GM18858 (cell line): Measurements from ENCODE around the gene EEF1A2.

Experiments used
- ATAC-seq: cut with Tn5 transposase; IDR thresholded peaks from one replicate; pipeline ENCODE4 v1.9.1; 2021; ENCODE audit not compliant: unreplicated experiment

EEF1A2 gene

GRCh38 chr20:63498960-63499337, at the start of gene EEF1A2:
EEF1A2 (minus strand) TSS chr20:63499083; CDS start chr20:63497763, 1,320 bp downstream.
- ATAC-seq, result no peak

- ATAC-seq, result no peak
Measured at GRCh38 chr20:63548542-63548941, 49.7 kb upstream of the EEF1A2 start.

- no peak for ATAC-seq
Measured at GRCh38 chr20:63547725-63548480, 49.0 kb upstream of the EEF1A2 start, which contains the start of gene SRMS. SRMS (minus strand) TSS chr20:63547749; CDS start chr20:63547463, 286 bp downstream.

GRCh38 chr20:63546956-63547724, 48.3 kb upstream of the EEF1A2 start:
- no peak for ATAC-seq

DNA sequence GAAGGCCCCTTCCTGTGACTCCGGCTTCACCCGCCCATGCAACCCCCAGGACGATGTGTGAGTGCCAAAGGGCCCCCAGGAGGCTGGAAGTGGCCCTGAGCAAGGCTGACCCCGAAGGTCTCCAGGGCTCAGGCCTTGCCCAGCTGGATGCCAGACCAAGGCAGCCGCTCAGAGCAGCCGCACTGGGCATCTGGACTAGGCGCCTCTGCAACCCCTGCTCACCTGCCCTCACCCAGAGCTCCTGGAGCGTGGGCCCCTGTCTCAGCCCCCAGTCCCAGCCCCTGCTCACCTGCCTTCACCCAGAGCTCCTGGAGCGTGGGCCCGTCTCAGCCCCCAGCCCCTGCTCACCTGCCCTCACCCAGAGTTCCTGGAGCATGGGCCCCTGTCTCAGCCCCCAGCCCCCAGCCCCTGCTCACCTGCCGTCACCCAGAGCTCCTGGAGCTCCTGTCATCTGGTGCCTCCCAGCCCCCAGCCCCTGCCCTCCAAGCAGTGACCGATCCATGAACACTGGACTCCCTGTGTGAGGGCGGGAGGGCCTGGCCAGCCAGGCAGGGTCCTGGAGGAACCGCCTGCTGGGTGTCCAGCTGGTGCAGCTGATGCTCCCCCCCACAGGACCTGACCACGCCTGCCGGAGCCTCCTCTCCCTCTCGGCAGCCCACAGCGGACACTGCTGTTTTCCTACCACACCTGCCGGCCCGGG, 47.5 kb upstream of the EEF1A2 start:
- no peak for ATAC-seq

GRCh38 chr20:63545814-63546213, 46.9 kb upstream of the EEF1A2 start:
- ATAC-seq, result no peak

DNA sequence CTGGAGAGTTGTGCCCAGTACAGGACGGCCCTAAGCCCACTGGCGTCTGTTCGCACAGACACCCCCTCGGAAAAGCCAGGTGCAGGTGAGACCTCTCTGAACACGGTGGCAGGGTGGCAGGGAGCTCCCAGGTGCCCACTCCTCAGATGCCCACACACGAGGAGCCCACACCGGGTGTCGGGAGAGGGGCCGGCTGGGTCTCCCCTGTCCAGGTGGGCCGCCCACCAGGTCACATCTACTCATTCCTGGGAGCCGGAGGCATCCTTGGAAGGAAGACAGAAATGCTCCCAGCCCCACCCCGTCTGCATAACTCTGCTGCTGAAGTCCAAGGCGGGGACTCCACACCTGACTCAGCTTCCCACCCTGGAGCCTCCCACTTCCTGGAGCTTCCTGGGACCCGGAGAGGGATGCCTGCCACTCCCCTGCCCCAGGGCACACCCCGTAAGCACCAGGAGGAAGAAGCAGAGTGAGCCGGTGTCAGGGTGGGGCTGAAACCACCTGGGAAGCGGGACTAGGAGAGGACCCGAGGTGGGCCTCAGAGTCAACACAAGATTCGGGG, 46.2 kb upstream of the EEF1A2 start:
- no peak for ATAC-seq

- no peak for ATAC-seq
Measured at GRCh38 chr20:63544241-63544957, 45.5 kb upstream of the EEF1A2 start.

- no peak for ATAC-seq
Measured at GRCh38 chr20:63543733-63544132, 44.9 kb upstream of the EEF1A2 start.

GRCh38 chr20:63543131-63543530, 44.2 kb upstream of the EEF1A2 start:
- no peak for ATAC-seq

DNA sequence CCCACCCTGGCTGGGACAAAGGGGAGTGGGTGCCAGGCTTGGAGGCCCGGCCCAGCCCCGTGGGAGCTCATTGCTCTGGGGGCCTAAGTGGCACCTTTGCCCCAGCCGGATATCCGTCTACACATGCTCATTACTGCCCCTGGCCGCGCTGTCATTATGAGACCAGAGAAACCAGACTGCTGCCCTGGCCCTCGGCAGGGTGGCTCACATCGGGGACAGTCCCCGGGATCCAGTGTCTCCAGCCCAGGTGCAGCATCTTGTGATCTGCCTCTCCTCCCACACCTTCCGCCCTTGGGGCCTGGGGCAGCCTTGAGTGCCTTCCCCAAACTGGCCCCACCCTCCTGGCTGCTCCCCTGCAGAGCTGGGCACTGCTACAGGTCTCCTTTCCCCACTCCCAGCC, 43.8 kb upstream of the EEF1A2 start:
- ATAC-seq, result no peak

GRCh38 chr20:63542031-63542559, 43.2 kb upstream of the EEF1A2 start:
- ATAC-seq, result no peak

DNA sequence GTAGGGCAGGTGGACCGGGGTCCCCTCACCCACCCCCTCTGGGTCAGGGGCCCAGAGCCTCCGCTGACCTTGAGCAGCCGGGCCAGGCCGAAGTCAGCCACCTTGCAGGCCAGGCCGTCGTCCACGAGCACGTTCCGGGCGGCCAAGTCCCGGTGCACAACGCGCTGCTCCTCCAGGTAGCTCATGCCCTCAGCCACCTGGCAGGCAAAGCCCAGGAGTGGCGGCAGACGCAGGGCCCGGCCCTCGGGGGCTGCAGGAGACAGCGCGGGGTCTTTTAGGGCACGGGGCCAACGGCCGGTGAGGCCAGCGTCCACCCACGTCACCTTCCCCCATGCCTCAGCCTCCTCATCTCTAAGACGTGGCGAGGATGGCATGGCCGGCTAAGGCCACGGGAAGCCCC, 42.5 kb upstream of the EEF1A2 start:
- ATAC-seq, result no peak

GRCh38 chr20:63540417-63541186, 41.7 kb upstream of the EEF1A2 start:
- ATAC-seq, result no peak

DNA sequence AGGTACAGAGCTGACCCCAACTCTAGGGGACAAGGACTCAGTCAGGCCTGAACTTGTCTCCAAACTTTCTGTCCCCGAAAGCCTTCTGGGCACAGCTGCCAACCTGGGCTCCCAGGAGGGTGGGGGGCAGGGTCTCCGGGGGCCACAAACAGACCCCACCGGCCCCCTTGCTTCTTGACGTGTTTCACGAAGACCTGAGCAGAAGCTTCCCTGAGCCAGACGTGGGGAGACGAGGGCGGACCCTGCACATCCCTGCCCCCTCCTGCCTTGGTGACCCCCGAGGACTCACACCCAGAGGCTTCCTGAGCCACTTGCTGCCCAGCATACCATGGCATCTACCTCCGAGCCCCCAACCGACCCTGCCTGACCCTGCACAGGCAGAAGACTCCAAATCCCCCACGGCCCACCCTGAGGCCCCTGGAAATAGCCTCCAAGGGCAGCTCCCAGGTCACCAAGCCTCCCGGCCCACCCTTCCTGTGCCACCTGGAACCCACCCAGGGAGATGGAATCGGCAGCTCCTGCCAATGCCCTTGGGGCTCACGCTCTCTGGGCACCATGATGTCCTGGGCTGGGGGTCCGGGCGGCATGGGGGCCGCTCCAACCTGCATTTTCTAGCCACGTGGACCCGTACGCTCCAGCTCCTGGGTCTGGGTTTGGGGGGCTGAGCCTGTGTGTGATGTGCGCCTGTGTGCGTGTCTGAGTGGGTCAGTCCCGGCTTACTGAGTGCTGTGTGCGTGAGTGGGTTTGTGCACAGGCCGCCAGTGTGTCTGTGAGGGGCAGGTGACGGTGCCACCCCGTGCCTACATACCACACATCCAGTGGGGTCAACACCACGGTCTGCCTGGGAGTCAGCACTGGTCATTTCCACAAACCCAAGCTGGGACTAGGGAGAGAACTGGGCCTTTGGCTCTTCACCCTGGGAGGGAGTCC, 40.8 kb upstream of the EEF1A2 start:
- ATAC-seq, result no peak

GRCh38 chr20:63539092-63539430, 40.2 kb upstream of the EEF1A2 start:
- no peak for ATAC-seq

DNA sequence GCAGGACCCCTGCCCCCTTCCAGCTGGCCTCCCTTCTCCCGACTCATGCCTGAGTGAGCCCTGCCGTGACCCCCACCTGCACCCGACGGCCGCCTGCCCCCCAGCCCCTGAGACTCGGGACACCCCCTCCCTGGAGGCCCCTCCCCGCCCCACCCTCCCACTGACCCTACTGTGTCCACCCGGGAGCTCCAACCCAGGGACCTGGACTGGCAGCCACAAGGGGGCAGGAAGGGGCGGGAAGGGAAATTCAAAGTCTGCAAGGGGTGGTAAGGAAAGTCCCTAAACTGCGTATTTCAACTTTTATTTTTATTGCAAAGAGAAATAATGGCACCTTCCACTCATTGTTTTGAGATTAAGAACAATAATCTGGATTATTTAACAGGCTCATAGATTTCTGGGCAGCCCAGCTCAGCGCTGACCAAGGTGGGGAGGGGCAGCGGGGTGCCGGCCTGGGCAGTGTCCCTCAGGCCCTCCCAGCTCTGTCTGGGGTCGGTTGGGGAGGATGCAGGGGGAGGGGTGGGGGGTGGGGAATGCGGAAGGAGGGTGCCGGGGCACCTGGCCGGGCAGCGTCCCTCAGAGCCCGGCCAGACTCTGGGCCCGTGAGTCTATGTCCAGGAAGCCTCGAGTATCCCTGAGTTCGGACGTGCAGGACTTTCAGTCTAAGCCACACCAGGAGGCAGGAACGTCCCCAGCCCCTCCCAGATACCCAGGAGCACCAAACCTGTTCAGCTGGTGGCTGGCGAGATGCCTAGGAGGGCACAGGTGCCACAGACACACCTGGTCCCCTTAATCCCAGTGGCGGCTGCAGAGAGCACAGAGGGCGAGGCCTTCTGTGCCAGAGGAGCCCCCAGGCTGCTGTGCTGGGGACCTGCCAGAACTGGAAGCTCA, 39.6 kb upstream of the EEF1A2 start:
- no peak for ATAC-seq
